Keratinocyte (primary cell): Measurements from ENCODE around the gene CPA4. TPM values are rescaled to one million over a fixed set of nuclear protein-coding genes. Genes with fewer than 3 reads are reported as not detected.

ENCODE experiments used
- DNase-seq: peaks from one replicate; pipeline ENCODE4 v3.0.0-alpha.2; 2011; ENCODE audit warnings: low read depth, missing footprints, low spot score
- FAIRE-seq: peaks from 2 replicates; lab custom pipeline; 2011; peaks lifted over from hg19 to GRCh38; lab: Jason Lieb, UNC
- H2AFZ ChIP-seq: 2 replicates; pipeline ENCODE4 v1.6.0; 2012; ENCODE audit warnings: low read length, control low read depth, inconsistent platforms; ENCODE audit not compliant: control insufficient read depth
- H3K27ac ChIP-seq: 2 replicates; pipeline ENCODE4 v1.5.1; 2011; ENCODE audit warnings: low read length; ENCODE audit not compliant: control insufficient read depth, insufficient read depth
- H3K27me3 ChIP-seq: 3 replicates; pipeline ENCODE4 v1.6.0; 2011; ENCODE audit warnings: low read length; ENCODE audit not compliant: control insufficient read depth, insufficient read depth; ENCODE audit errors: extremely low read depth
- H3K36me3 ChIP-seq, 2 experiments: 2 replicates in 1 of 2; 3 replicates in 1 of 2; pipeline ENCODE4 v1.5.1; 2011; ENCODE audit warnings: low read length in 2 of 2, mild to moderate bottlenecking in 1 of 2; ENCODE audit not compliant: control insufficient read depth in 2 of 2, insufficient read depth in 2 of 2; ENCODE audit errors: extremely low read depth in 1 of 2
- H3K4me1 ChIP-seq: 3 replicates; pipeline ENCODE4 v1.5.1; 2011; ENCODE audit warnings: low read length; ENCODE audit not compliant: control insufficient read depth, insufficient read depth; ENCODE audit errors: extremely low read depth
- H3K4me2 ChIP-seq: 3 replicates; pipeline ENCODE4 v1.6.0; 2011; ENCODE audit warnings: low read depth, low read length; ENCODE audit not compliant: control insufficient read depth, insufficient read depth; ENCODE audit errors: extremely low read depth
- H3K4me3 ChIP-seq, 3 experiments: fragments of 200-600 bp in 1 of 3; sonication (generic) in 1 of 3; 2 replicates in 2 of 3; 3 replicates in 1 of 3; pipeline ENCODE4 v1.5.1; 2011 to 2016; ENCODE audit warnings: low read length in 3 of 3, mild to moderate bottlenecking in 3 of 3, control low read depth in 2 of 3, inconsistent platforms in 1 of 3, low read depth in 1 of 3, mixed read lengths in 1 of 3, mixed run types in 1 of 3, moderate library complexity in 1 of 3; ENCODE audit not compliant: control insufficient read depth in 2 of 3, insufficient read depth in 2 of 3; ENCODE audit errors: extremely low read depth in 1 of 3
- H3K79me2 ChIP-seq: 2 replicates; pipeline ENCODE4 v1.6.0; 2012; ENCODE audit warnings: low read length; ENCODE audit not compliant: control insufficient read depth, insufficient read depth
- H3K9ac ChIP-seq: 3 replicates; pipeline ENCODE4 v1.6.0; 2011; ENCODE audit warnings: low read length; ENCODE audit not compliant: control insufficient read depth, insufficient read depth; ENCODE audit errors: extremely low read depth
- H3K9me1 ChIP-seq: 3 replicates; pipeline ENCODE4 v1.6.0; 2011; ENCODE audit warnings: low read length; ENCODE audit not compliant: control insufficient read depth, insufficient read depth; ENCODE audit errors: extremely low read depth
- H3K9me3 ChIP-seq: 2 replicates; pipeline ENCODE4 v1.5.1; 2012; ENCODE audit warnings: low read depth, low read length; ENCODE audit not compliant: control insufficient read depth
- H4K20me1 ChIP-seq: 3 replicates; pipeline ENCODE4 v1.6.0; 2011; ENCODE audit warnings: low read length; ENCODE audit not compliant: control insufficient read depth, insufficient read depth; ENCODE audit errors: extremely low read depth
- CTCF ChIP-seq, 3 experiments: IDR thresholded peaks in 1 of 3; conservative IDR thresholded peaks in 1 of 3; optimal IDR thresholded peaks in 1 of 3; 2 replicates in 2 of 3; 3 replicates in 1 of 3; pipeline versions ENCODE3 to v1.5.1; 2011; ENCODE audit warnings: low read length in 3 of 3, mild to moderate bottlenecking in 3 of 3, moderate library complexity in 2 of 3, control low read depth in 1 of 3, inconsistent platforms in 1 of 3; ENCODE audit not compliant: insufficient read depth in 2 of 3; ENCODE audit errors: extremely low read depth in 1 of 3
- EZH2 ChIP-seq: IDR thresholded peaks from one replicate; pipeline ENCODE4 v1.6.1; 2012; ENCODE audit warnings: inconsistent platforms, mild to moderate bottlenecking, low read length, moderate library complexity
- dilution Hi-C: fragments of 300-500 bp; cut with MboI; formaldehyde crosslinking; loops from one replicate; pipeline ENCODE4 v1.7.0; 2020; ENCODE audit warnings: low sequenced_read_pairs; ENCODE audit not compliant: extremely low pct_ligation_motif_present
- polyA plus RNA-seq, 5 experiments: library from polyadenylated mRNA; depleted of rRNA in 3 of 5; stranded (reverse) in 3 of 5; stranded (forward) in 1 of 5; unstranded in 1 of 5; fragments of >200 nt; gene quantifications; 1 replicate in 1 of 5; 2 replicates in 3 of 5; 3 replicates in 1 of 5; pipeline versions ENCODE4 v1.2.1 to v1.2.3, GENCODE V29; 2011 to 2012; ENCODE audit warnings: missing spikeins in 2 of 5, low read depth in 1 of 5, low replicate concordance in 1 of 5

Gene CPA4
- polyA plus RNA-seq, 1 donor (not counting 4 experiments of a cell fraction or from before 2014, with no cell fraction given) = 248 TPM

GRCh38 chr7:130369110-130369711, 76.2 kb downstream of the CPA4 start:
- Histone ChIP-seq H3K27me3 (no peaks in the 10 kb centered on the region), H3K4me3 (no peak overlapping the region), H2AFZ (no peak overlapping the region), H3K27ac (no peak overlapping the region), H4K20me1 (no peaks in the 10 kb centered on the region), H3K4me2 (no peak overlapping the region), H3K4me1 (peaks cover 62% of the 10 kb centered on the region), H3K9me3 (no peaks in the 10 kb centered on the region), H3K79me2 (no peaks in the 10 kb centered on the region), H3K36me3 (no peaks in the 10 kb centered on the region), H3K9me1 (no peaks in the 10 kb centered on the region), H3K9ac (no peak overlapping the region)
- FAIRE-seq (no peak), DNase-seq (no peak)
- no peak for TF ChIP-seq EZH2
- no peak for TF ChIP-seq CTCF (optimal IDR thresholded peaks at IDR 0.05 in 1 of 3, IDR thresholded peaks at IDR 0.05 in 1 of 3, conservative IDR thresholded peaks at IDR 0.05 in 1 of 3; ENCODE audit: extremely low read depth in 1 of 3, insufficient read depth in 2 of 3, low read length in 3 of 3)
- dilution Hi-C loops = no loop called here

GRCh38 chr7:130369831-130370550, 77.0 kb downstream of the CPA4 start:
- no peak for TF ChIP-seq EZH2
- no peak for TF ChIP-seq CTCF (optimal IDR thresholded peaks at IDR 0.05 in 1 of 3, IDR thresholded peaks at IDR 0.05 in 1 of 3, conservative IDR thresholded peaks at IDR 0.05 in 1 of 3; ENCODE audit: extremely low read depth in 1 of 3, insufficient read depth in 2 of 3, low read length in 3 of 3)
- H3K36me3 ChIP-seq = no peaks in the 10 kb centered on the region
- H3K4me2 ChIP-seq = no peak overlapping the region
- no peaks in the 10 kb centered on the region for H3K79me2 ChIP-seq
- no peaks in the 10 kb centered on the region for H3K27me3 ChIP-seq
- FAIRE-seq (no peak), DNase-seq (no peak)
- no peaks in the 10 kb centered on the region for H4K20me1 ChIP-seq
- H3K9ac ChIP-seq = no peak overlapping the region
- peaks cover 67% of the 10 kb centered on the region for H3K4me1 ChIP-seq
- H2AFZ ChIP-seq = no peak overlapping the region
- no peak overlapping the region for H3K27ac ChIP-seq
- no peak overlapping the region for H3K4me3 ChIP-seq
- dilution Hi-C loops = no loop called here
- no peaks in the 10 kb centered on the region for H3K9me3 ChIP-seq
- no peaks in the 10 kb centered on the region for H3K9me1 ChIP-seq
